ENCODE measurements around the gene GYS2.

Gene GYS2

DNA sequence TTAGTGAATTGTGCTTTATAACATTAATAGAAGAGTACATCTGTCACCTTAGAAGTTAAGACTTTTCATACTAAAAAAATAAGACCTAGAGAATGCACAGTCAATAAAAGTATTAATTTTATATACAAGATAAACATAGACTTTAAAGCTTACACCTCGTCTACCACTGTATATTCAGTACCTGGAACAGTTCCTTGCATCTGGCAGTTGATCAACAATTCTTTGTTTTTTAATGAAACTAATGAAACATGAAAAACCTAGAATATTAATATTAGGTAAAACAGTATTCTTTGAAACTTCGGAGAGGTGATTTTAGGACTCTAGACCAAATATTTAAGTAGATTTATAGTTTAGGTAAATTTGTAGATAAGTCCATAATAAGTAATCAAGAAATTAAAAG is 98.8 kb downstream of the GYS2 start:
- DNase-seq, result no peak

DNA sequence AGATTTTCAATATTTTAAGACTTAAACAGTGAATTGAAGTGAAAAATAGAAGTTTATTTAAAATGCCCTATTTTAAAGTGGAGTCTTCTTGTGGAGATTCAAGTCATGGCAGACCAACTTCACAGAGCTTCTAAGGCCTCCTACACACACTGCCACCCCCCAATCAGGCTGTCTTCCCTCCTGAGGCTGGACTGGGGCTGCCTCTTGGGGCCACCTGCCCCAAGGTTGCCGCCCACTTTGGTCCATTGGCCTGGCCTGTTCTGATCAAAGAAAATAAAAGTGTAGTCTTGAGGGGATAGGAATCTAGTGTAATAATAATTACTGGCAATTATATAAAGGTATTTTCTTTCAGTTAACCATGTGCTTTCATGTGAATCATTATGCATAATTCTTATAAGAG is 101.8 kb downstream of the GYS2 start:
- DNase-seq, result no peak

DNA sequence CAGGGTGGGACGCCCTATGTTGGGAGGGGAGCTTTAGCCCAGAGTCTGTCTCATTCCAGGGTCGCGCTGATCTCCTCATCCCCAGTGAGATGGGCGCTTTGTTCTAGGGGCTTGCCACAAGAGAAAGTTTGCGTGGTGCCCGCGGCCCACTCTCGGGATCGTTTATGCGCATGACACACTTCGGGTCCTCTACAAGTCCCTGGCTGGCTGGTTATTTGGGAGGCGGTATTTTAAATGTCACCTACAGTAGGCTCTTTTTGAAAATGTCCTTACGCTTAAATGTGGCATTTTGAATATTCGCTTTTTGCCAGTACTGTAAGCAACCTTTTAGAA is 102.5 kb downstream of the GYS2 start:
- peak in 21 of 56 donors; percentile 2 to 55 (median 40) for DNase-seq

DNA sequence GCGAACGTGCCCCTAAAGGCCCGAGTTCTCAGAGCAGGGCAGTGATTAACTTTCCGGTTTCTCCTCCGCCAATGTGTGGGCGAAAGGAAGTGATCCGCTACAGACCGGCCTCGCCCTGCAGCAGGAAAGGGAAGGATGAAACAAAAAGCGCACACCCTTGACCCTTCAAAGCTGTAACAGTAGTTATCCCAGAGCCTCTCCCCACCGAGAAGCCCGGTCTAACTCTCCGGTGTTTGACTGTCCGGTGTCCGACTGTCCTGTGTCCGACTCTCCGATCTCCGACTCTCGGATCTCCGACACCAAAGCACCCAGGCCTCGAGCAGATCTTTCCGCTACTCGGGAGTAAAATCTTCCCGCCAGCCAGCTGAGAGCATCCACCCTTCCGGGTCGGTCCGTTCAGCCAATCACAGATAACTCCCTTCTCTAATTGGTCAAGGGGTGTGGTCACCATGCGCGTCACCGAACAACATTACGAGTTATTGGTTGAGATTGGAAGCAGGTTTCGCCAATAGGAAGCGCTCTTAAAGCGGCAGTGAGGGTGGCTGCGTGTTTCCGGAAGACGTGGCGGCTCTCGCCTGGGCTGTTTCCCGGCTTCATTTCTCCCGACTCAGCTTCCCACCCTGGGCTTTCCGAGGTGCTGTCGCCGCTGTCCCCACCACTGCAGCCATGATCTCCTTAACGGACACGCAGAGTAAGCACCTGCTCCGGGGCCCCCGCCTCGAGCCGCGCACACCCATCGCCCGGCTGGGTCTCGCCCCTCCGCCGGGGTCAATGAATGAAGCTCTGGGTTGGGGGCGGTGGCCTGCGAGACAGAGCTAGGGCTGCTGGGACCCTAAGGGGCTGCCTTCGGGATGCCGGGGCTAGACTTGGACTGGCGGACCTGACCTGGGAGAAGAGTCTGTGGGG is 103.1 kb downstream of the GYS2 start, which contains the start of the genes GOLT1B and RECQL:
GOLT1B (plus strand) TSS at position 532 of the 906 bp plus-strand sequence; CDS start at position 667, 135 bp downstream.
RECQL (minus strand) TSS at position 378 of the 906 bp plus-strand sequence. CDS start 2,065 bp downstream, outside the sequence.
- DNase-seq, result peak; percentile 51 to 97 (median 92)

DNA sequence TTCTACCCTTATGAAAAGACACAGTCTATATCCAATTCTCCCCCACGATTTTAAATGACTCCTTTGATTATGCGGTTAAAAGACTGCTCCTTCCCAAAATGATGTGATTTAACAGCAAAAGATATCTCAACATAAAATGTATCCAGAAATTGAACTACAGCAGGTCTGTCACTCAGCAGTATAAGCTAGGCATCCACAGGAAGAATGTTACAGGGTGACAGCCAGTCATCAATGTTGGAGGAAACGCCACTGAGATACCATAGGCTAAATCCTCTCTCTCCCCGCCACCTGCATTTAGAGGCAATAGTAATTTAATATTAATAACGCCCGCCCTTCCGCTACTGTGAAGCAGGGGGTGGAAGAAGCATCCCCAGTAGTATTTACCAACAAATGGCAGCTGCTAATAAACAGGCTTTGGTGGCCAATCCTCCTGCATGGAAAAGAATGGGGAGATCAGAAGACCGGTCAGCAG is 103.8 kb downstream of the GYS2 start:
- no peak for DNase-seq

DNA sequence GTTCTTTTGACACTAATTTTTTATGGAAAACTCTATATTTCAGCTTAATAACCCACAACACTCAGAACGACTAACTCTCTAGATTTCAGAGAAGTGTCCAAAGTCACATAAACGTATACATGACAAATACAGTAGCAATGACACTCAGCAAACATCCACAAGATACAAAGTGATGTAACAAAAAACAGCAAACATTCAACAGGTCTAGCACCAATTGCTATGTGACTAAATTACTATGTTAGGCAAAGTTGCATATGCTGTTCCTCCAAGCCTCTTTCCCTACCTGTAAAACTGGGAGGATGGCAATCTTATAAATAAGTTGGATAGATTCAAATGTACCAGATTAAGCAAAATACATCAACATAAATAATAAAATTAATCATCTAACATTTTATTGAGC is 104.9 kb downstream of the GYS2 start:
- DNase-seq, result no peak
